Effector CD8-positive, alpha-beta T cell (primary cell): Measurements from ENCODE around the gene INPP5A.

Experiments
- DNase-seq: peaks from one replicate; lab custom pipeline; 2025; lab: John Stamatoyannopoulos, UW

The INPP5A gene

DNA sequence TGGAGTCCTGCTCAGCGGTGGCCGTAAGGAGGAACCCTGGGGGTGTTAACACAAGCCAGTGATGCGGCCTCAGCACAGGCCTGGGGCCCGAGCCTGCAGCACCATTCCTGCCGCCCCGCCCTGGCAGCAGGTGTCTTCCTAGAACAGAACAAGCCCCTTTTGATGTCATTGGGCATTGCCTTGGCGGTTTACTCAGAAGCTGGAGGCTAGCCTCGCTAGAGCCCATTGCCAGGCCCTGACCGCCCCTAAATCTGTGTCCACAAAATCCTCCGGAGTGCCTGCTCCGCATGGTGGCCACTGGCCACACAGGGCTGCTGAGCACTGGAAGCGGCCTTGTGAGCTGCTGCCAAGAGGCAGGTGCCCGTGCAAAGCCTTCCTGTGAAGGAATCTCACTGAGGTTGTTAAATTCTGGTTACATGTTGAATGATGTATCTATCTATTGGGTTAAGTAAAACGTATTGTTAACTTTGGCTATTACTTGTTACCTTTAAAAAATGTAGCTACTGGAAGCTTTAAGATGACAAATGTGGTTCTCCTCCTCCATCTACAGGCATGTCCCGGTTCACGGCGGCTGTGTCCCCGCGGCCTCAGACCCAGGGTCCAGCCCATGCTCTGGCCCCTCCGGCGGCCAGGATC, 1.2 kb upstream of the INPP5A start:
- no peak for DNase-seq

DNA sequence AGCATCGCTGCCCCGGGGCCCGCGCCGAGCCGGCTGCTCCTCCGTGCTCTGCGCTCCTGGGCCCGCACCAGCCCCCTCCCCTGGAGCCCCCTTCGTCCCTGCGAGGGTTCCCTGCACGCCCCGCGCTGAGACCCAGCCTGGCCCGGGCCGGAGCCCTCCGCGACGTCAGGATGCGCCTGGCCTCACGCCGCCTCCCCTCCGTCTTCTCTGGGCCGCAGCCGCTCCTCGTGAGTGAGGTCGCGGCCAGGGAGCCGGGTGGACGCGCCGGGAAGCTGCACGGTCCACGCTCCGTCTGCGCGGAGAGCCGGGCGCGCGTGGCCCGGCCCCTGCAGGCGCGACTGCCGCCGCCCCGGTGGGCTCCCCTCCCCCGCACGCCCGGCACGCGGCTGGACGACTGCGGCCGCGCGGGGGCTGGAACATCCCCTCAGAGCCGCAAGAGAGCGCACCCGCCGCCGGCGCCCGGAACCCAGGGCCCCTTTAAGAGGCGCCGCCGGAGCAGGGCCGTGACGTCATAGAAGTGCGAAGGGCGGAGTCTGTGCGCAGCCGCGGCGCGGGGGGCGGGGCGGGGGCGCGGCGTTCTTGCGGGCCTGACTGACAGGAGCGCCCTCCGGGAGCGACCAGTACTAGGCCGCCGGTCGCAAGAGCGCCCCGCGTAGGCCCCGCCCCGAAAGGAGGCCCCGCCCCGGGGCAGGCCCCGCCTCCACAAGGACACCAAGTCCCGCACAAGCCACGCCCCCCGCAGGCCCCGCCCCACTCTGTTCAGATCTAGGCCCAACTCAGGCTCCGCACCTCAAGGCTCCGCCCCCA, 507 bp upstream of the INPP5A start:
- peak; percentile 100 for DNase-seq

- no peak for DNase-seq
Observed at GRCh38 chr10:132538031-132538789, 623 bp downstream of the INPP5A start.

DNA sequence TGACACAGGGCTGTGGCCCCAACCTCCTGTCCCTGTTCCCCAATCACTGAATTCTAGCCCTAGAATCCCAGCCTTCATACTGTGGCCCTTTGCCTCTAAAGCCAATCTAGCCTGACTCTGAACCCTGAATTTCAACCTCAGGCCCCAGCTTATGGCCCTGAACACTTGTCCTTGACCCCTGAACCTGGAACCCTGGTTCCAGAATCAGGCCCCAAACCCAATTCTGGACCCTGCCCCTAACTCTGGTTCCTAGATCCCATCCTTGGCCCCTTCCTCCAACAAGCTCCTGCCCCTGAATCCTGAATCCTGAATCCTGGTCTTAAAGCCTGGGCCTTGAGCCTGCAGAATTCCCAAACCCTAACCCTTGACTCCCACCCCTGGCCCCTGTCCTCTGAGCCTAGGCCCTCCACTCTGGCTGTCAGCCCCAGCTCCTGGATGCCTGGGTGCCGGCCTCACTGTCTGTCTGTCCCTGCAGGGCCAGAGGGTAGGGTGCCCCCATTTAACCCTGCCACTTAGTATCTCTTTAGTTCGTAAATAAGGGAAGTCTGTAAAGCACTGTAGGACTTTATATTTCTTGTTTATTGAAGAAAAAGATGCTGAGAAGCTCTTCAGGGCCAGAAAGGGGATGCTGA, 1.3 kb downstream of the INPP5A start:
- no peak for DNase-seq

- DNase-seq, result peak; percentile 21
Observed at GRCh38 chr10:132539431-132539839, 1.8 kb downstream of the INPP5A start.

DNA sequence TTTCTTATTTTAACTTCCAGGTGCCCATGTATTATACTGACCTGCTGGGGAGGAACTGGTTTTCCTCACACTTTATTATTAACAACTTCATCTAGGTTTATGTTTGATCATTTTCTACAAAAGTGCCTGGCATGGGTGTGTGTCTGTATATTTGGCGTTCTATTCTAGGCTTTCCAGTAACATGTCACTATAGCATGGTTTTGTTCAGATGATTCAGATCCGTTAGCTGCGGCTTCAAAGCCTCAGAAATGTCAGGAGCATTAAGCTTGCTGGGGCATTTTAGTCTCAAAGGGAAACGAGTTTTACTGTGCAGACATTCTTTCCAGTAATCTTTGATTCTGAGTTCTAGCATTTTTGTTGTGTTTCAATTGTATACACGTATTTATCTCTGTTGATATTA, 2.3 kb downstream of the INPP5A start:
- no peak for DNase-seq

- no peak for DNase-seq
Observed at GRCh38 chr10:132540456-132540855, 2.9 kb downstream of the INPP5A start.

GRCh38 chr10:132541129-132541528, 3.5 kb downstream of the INPP5A start:
- DNase-seq, result no peak

DNA sequence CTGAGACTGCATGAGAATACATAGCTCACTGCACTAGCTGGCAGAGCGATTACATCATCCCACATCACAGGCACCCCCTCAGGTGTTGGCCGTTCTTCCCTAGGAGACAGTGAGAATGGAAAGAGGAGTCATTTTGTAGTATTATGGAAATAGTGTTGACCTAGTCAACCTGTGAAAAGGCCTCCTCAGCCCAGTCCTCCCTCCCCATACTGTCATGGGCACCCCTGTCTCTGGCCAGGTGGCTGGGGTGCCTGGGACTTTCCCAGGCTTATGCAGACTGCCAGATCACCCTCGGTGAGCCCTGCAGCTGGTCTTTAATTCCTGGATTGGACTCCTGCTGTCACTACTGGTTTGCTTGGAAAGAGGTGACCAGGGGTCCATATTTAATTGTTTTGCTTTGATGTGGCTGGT, 4.0 kb downstream of the INPP5A start:
- DNase-seq, result no peak

- no peak for DNase-seq
Observed at GRCh38 chr10:132542086-132542775, 4.6 kb downstream of the INPP5A start.

DNA sequence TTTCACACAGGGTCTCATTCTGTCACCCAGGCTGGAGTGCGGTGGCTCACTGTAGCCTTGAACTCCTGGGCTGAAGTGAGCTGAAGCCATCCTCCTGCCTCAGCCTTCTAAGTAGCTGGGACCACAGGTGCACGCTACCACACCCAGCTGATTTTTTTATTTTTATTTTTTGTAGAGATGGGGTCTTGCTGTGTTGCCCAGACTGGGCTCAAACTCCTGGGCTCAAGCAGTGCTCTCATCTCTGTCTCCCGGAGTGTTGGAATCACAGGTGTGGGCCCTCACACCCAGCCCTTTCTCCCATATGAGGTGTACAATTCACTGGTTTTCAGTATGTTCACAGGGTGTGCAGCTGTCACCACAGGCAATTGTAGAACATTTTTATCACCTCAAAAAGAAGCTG, 5.2 kb downstream of the INPP5A start:
- no peak for DNase-seq

GRCh38 chr10:132543916-132544743, 6.5 kb downstream of the INPP5A start:
- no peak for DNase-seq

- no peak for DNase-seq
Observed at GRCh38 chr10:132544744-132545658, 7.4 kb downstream of the INPP5A start.

DNA sequence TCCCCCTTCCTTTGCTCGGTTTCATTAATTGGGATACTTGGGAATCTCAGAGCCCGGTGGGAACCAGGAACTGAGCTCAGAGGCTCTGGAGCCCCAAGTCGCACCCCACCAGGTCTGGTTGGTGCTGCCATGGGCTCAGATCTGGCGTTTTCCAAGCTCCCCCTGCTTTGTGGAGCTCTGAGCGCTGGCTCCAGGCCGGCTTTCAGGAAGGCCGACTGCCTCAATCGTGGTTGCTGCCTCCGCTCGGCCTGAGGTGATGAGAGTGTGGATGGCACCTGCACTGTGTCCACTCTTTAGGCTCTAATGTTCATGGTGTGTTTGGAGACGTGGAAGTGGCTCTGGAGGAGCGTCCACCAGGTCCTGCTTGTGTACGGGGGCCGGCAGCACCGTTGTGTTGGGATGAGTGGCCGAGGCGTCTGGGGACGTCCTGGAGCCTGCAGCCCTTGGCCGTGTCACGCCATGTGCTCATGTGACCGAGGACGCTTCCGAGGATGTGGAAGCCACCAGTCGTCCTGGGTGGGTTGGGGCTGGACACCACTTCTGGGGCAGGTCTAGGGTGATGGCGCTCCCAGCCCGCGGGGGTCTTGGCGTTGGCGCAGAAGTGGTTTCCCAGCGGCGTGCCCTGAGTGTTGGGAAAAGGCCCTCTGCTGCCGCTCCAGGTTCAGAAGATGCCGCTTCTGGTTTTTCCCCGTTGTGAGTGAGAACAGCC, 8.2 kb downstream of the INPP5A start:
- DNase-seq, result no peak

GRCh38 chr10:132546567-132547420, 9.2 kb downstream of the INPP5A start:
- DNase-seq, result no peak

DNA sequence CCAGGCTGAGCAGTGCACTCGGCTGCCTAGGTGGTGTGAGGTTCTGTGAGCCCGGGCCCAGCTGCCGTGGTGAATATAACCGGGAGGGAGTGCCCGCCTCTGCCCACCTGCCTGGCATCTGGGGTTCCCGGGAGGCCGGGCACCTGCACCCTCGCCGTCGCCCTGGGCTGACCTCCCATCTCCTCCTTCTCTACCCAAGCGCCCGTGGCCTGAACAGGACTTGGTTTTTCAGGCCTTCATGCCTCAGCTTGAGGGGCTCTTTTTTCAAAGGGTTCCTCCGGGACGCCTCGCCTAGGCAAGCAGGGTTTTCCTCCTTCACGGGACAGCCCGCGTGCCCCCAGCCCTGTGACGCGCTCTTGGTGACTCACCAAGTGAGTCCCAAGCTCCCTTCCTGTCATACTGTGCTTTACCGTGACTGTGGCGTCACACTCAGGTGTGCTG, 9.9 kb downstream of the INPP5A start:
- DNase-seq, result peak; percentile 15

DNA sequence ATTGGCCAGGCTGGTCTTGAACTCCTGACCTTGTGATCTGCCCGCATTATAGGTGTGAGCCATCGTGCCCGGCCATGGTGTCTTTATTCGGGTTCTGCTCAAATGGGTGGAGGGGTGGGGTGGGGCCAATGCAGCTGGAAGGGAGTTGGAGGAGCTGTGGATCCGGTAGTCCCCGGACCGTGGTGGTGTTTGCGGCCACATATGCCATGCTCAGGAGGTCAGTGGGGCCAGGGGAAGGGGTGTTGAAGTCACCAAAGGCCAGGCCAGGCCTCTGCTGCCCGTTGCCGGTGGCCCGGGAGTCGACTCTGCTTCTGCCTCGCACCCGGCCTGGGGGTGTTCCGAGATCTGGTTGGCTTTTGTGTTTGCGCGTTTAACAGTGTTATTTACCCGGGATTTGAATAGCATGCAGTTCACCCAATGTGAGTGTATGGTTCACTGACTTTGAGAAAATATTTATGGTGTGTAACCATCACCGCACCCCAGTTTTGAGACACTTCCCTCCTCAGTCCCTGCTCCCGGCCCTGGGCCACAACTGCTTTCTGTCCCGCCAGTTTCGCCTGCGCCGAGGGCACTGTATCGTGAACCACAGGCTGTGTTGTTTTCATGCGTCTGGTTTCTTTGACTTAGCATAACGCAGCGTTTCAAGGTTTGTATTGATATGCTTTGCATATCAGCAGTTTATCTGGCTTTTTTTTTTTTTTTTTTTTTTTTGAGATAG, 10.7 kb downstream of the INPP5A start:
- no peak for DNase-seq
